GM19035 (cell line): Measurements from ENCODE around the gene ANGPTL3.

Experiments
- ATAC-seq: cut with Tn5 transposase; IDR thresholded peaks from one replicate; pipeline ENCODE4 v1.9.1; 2021; ENCODE audit not compliant: unreplicated experiment

ANGPTL3 gene

DNA sequence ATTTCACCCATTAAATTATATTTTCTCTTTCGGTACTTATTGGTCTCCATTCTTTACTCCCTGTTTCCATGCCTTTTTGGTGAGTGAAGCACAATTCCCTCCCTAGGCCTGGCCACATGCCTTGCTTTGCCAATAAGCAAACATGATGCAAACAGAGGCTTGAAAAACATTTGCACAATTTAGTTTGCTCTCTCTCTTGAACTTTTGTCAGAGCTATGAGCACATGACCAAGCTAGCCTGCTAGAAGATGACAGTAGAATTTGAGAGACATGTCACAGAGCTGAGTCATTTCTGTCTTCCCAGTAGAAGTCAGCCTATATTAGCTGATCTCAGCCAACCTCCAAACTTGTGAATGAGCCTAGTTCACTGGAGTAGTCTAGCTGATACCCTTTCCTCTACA is 24.6 kb downstream of the ANGPTL3 start:
- peak; percentile 95 for ATAC-seq

DNA sequence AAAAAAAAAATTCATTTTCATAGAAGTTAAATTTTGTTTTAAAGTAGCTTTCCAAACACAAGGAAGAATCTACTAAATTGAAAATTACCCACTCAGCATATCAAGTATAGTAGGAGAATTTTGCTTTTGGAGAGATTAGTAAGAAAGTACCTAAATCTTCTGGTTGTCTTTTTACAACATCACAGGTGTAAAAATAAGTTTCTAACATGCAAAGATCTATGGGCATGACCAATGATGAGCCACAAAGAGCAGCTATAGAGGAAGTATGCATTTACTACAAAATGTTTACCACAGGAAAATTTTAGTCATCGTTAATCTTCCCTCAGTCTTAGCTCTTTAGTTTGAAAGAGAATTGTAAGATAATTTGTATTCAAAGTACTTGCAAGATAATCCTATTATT is 28.1 kb downstream of the ANGPTL3 start:
- no peak for ATAC-seq

DNA sequence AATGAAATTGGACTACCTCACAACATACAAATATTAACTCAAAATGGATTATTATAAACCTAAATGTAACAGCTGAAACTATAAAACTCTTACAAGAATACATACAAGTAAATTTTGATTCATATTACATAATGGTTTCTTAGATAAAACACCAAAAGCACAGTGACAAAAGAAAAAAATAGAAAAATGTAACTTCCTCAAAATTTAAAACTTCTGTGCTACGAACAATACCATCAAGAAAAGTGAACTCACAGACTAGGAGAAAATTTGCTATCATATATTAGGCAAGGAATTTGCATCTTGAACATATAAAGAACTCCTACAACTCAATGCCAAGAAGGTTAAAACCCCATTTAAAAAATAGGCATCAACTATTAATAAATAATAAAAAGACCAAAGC is 31.2 kb downstream of the ANGPTL3 start:
- ATAC-seq: no peak

DNA sequence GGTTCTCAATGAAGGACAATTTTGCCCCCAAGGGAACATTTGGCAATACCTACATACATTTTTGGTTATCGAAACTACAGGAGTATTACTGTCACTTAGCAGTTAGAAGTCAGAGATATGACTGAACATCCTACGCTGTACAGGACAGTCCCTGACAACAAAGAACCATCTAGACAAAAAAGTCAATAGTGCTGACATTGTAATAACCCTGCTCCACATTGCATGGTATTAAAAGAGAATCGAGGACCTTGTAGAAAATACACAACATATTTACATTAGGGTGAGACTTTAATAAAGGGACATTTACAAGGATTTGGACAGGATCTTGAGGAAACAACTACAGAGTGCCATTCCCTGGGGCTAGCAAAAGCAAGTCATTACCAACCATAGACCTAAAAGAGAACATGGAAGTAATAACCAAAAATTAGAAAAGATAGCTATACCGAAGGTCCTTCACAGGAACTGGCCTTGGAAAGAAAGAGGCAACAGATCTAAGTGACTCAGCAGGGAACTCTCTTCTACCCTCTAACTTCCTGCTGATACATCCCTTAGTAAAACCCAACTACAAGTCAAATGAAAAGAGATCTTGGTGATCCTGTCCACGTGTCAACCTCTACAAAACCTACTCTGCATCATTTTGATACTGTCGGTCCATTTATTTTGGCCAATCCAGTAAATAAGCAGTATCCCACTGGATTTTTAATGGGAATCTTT is 40.2 kb downstream of the ANGPTL3 start:
- no peak for ATAC-seq

DNA sequence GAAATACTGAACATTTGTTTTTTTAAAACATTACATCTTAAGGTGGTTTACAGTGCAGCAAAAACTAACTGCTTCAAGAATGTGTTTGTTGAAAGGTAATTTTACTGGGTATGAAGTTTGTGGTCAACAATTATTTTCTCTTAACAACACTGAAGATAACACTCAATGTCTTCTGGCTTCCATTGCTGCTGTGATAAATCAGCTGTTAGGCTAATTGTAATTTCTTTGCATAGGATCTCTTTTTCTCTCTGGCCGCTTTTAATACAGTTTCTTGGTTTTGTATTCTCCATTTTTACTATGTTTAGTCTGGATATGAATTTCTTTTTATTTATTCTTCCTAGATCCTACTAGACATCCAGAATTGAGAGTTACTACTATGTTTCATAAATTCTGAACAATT is 46.0 kb downstream of the ANGPTL3 start:
- no peak for ATAC-seq

DNA sequence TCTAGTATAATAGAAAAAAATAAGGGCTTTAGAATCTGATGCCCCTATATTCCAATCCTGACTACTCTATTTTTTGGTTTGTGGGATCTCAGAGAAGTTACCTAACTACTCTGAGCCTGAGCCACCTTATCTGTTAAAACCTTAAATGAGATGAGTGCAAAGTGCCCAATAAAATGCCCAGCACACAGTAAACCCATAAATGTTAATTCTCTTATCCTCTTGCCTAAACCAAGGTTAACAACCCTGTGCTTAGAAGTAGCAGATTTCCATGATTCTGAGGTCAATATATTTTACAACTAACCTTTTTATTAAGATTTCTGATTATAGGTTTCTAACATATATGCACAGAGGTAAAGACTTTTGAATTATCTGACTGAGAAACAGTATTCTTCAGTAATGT is 55.1 kb downstream of the ANGPTL3 start:
- no peak for ATAC-seq

DNA sequence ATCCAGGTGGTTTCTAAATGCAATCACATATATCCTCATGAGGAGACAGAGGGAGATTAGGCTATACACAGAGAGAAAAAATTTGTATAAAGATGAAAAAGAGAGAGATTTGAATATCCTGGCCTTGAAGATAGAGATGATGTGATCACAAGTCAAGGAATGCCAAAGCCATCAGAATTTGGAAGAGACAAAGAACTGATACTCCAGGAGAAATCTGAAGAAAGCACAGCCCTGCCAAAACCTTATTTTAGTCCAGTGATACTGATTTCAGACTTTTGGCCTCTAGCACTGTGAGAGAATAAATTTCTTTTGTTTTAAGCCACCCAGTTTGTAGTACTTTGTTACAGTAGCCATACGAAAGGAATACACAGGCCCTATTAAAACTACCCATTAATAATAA is 57.4 kb downstream of the ANGPTL3 start:
- no peak for ATAC-seq
